Esophagus (tissue), 2 donors: ENCODE results near the gene PARD3B. TPM values are rescaled to one million over a fixed set of nuclear protein-coding genes. Genes with fewer than 3 reads are reported as not detected.

ENCODE experiments used
- H3K27ac ChIP-seq, 2 donors: one replicate each; pipeline ENCODE4 v1.5.1; 2013; ENCODE audit warnings: low read depth in 2 of 2, mild to moderate bottlenecking in 2 of 2, inconsistent platforms in 1 of 2, low read length in 1 of 2, moderate library complexity in 1 of 2
- H3K27me3 ChIP-seq, 2 donors: one replicate each; pipeline ENCODE4 v1.6.1; 2013; ENCODE audit warnings: low read length in 2 of 2, control low read depth in 1 of 2, mild to moderate bottlenecking in 1 of 2; ENCODE audit not compliant: insufficient read depth in 2 of 2, control insufficient read depth in 1 of 2
- H3K36me3 ChIP-seq, 2 donors: one replicate each; pipeline ENCODE4 v1.6.1; 2013; ENCODE audit warnings: low read length in 1 of 2; ENCODE audit not compliant: control insufficient read depth in 2 of 2, insufficient read depth in 2 of 2
- H3K4me1 ChIP-seq, 2 donors: one replicate each; pipeline ENCODE4 v1.6.1; 2013; ENCODE audit warnings: low read length in 1 of 2; ENCODE audit not compliant: control insufficient read depth in 2 of 2, insufficient read depth in 2 of 2
- H3K4me3 ChIP-seq, 2 donors: one replicate each; pipeline ENCODE4 v1.5.1; 2013; ENCODE audit warnings: low read length in 2 of 2, mild to moderate bottlenecking in 2 of 2, low read depth in 1 of 2, moderate library complexity in 1 of 2
- H3K9me3 ChIP-seq, 2 donors: one replicate each; pipeline ENCODE4 v1.6.1; 2013; ENCODE audit warnings: mild to moderate bottlenecking in 2 of 2, low read depth in 1 of 2, low read length in 1 of 2, moderate library complexity in 1 of 2; ENCODE audit not compliant: control insufficient read depth in 2 of 2, insufficient read depth in 1 of 2
- WGBS, 2 donors: extraction: QIAGEN DNeasy Blood & Tissue Kit; methylation state at CpG; one replicate each; pipeline ENCODE4 v1.1.7; 2013; 5-methylcytosine and 5-hydroxymethylcytosine counted together
- polyA plus RNA-seq, 2 donors: library from polyadenylated mRNA; stranded (reverse); fragments of 200-250 nt; gene quantifications; one replicate each; pipeline ENCODE4 v1.2.3, GENCODE V29; 2013
- donor health status: healthy with polysubstance abuse.
- donor health status: Bipolar disorder and iron deficiency.

The PARD3B gene
- polyA plus RNA-seq, 2 donors: 1.2 to 1.3 TPM

- Histone ChIP-seq H3K27ac (no peak overlapping the region), H3K27me3 (no peaks in the 10 kb centered on the region), H3K36me3 (no peaks in the 10 kb centered on the region), H3K9me3 (no peaks in the 10 kb centered on the region), H3K4me3 (no peak overlapping the region), H3K4me1 (no peaks in the 10 kb centered on the region)
- 80 to 90% methylated on average over 4 of the region's 4 CpGs for WGBS, 2 donors
These were observed 93.4 kb downstream of the PARD3B start for GRCh38 chr2:204638471-204639194.

DNA sequence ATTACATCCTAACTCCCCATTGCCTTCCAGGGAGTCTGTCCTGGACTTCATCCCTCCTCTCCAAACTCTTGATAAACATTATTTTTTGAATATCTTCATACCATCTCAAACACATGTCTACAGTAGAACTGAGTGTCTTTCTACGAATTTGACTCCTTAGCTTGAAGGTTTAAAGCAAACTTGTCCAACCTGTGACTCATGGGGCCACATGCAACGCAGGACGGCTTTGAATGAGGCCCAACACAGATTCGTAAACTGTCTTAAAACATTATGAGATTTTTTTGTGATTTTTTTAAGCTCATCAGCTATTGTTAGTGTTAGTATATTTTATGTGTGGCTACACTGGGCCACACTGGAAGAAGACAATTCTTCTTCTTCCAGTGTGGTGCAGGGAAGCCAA lies 98.1 kb downstream of the PARD3B start:
- Histone ChIP-seq H3K27ac (no peak overlapping the region), H3K27me3 (no peaks in the 10 kb centered on the region), H3K9me3 (no peaks in the 10 kb centered on the region), H3K4me3 (no peak overlapping the region), H3K4me1 (no peaks in the 10 kb centered on the region), H3K36me3 (no peaks in the 10 kb centered on the region)
- 67 to 69% methylated on average over 4 of the region's 4 CpGs for WGBS, 2 donors

DNA sequence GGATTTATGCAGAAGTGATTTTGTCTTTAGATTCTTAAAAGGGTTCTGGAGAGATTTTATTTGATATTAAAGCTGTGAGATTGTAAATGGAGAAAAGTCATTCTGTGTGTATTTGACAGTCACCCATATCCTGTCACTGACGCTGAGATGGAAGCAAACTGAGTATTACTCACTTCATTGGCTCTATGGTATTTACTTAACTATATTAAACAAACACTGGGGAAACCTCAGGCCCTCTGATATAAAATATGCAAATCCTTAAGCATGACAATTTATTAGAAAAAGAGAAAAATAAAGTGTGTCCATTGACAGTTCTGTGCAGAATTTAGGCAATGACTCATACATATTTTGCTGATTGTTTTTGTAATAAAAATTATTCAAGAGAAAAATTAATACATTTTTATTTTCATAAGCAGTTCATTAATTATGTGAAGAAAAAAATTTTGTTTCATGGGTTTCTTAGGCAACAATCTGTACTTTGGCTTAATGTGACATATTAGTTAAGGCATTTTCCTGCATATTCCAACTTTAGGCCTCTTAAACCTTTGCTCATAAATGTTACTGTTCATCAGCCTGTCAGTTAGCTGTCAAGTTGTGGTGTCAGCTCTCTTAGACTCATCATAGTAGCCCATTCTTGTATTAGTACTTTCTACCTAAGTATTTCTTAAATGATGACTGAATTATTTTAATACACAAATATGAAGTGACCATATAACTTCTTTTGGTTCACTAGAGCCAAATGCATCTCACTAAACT lies 99.9 kb downstream of the PARD3B start:
- H3K4me3 ChIP-seq: no peak overlapping the region
- no peaks in the 10 kb centered on the region for H3K27me3 ChIP-seq
- no peaks in the 10 kb centered on the region for H3K4me1 ChIP-seq
- no peaks in the 10 kb centered on the region for H3K36me3 ChIP-seq
- H3K27ac ChIP-seq: no peak overlapping the region
- H3K9me3 ChIP-seq: no peaks in the 10 kb centered on the region
- 13 to 22% methylated on average over 1 of the region's 1 CpG for WGBS, 2 donors

GRCh38 chr2:204647626-204648025 lies 102.4 kb downstream of the PARD3B start:
- no peaks in the 10 kb centered on the region for H3K27me3 ChIP-seq
- no peak overlapping the region for H3K4me3 ChIP-seq
- peaks cover 5 to 6% of the 10 kb centered on the region in 2 donors for H3K9me3 ChIP-seq
- H3K4me1 ChIP-seq: no peaks in the 10 kb centered on the region
- no peaks in the 10 kb centered on the region for H3K36me3 ChIP-seq
- no peak overlapping the region for H3K27ac ChIP-seq

GRCh38 chr2:204650611-204651010 lies 105.3 kb downstream of the PARD3B start:
- H3K27me3 ChIP-seq: no peaks in the 10 kb centered on the region
- no peaks in the 10 kb centered on the region for H3K4me1 ChIP-seq
- no peak overlapping the region for H3K4me3 ChIP-seq
- H3K36me3 ChIP-seq: no peaks in the 10 kb centered on the region
- peaks cover 5 to 6% of the 10 kb centered on the region in 2 donors for H3K9me3 ChIP-seq
- no peak overlapping the region for H3K27ac ChIP-seq

DNA sequence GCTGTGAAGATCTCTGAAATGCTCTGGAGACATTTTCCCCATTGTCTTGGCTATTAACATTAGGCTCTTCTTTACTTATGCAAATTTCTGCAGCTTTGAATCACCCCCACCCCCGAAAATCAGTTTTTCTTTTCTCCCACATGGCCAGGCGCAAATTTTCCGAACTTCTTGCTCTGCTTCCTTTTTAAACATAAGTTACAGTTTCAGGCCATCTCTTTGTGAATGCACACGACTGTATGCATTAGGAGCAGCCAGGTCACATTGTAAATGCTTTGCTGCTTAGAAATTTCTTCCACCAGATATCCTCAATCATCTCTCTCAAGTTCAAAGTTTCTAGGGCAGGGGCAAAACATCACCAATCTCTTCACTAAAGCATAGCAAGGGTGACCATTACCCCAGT lies 106.8 kb downstream of the PARD3B start:
- Histone ChIP-seq H3K4me3 (no peak overlapping the region), H3K27me3 (no peaks in the 10 kb centered on the region), H3K4me1 (no peaks in the 10 kb centered on the region), H3K36me3 (no peaks in the 10 kb centered on the region), H3K9me3 (peaks cover 5 to 6% of the 10 kb centered on the region in 2 donors), H3K27ac (no peak overlapping the region)
- 90 to 92% methylated on average over 4 of the region's 4 CpGs for WGBS, 2 donors

DNA sequence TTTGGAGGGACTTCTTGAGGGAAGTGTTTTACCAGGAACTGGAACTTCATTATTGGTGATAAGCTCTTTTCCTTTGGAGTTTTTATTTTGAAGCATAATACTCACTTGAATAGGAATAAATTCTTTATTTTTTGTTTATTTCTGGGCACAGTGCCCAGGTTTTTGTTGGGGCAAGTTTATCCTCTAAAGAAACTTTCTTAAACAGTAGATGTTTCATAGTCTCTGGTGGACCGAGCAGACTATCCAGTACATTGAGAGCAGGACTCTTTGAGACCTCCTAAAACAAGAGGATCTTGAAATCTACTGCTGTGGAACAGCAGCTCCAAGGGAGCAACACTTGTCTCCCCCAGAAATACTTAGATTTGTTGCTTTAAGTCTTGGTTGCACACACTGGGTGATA lies 109.4 kb downstream of the PARD3B start:
- peaks cover 5 to 6% of the 10 kb centered on the region in 2 donors for H3K9me3 ChIP-seq
- WGBS, 2 donors: 45 to 66% methylated on average over 1 of the region's 1 CpG

DNA sequence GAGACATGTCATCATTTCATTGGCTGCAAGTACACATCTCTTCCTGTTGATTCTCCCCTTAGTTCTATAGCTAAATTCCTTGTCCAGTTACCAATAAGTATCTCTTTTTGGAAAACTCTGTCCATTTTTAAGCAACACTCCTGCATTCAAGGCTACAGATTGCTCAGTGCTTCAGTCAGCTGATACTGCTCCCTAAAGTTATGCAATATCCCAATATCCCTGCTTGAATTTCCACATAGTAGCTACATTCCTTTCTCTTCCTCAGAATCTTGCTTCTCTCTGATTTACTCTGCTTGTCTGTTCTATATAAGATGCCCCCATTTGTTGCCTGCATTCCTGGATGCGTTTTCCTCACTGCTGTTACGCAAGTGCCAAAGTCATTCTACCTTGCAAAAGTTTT lies 109.8 kb downstream of the PARD3B start:
- Histone ChIP-seq H3K4me3 (no peak overlapping the region), H3K9me3 (peaks cover 5 to 6% of the 10 kb centered on the region in 2 donors), H3K27me3 (no peaks in the 10 kb centered on the region), H3K4me1 (no peaks in the 10 kb centered on the region), H3K27ac (no peak overlapping the region), H3K36me3 (no peaks in the 10 kb centered on the region)
- 87 to 92% methylated on average over 2 of the region's 2 CpGs for WGBS, 2 donors

More for the DNA sequence above, 109.4 kb downstream of the PARD3B start:
- Histone ChIP-seq H3K36me3 (no peaks in the 10 kb centered on the region), H3K27ac (no peak overlapping the region), H3K27me3 (no peaks in the 10 kb centered on the region), H3K4me1 (no peaks in the 10 kb centered on the region), H3K4me3 (no peak overlapping the region)

DNA sequence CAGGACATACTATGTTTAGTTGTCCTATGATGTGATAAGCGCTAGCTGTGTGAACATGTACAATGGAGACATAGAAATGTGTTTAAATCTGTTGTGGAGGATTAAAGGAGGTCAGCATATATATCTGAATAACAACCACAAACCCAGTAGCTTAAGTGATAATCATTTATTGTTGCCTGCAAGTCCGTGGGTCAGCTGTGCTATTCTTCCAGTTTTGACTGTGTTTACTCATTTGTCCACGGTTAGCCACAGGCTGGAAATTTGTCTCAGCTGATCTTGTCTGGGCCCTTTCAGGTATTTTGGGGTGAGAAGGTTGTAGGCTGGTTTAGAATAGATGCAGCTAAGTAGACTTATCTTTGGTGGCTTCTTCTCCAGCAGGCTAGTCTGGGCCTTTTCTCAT lies 110.4 kb downstream of the PARD3B start:
- 80 to 86% methylated on average over 3 of the region's 3 CpGs for WGBS, 2 donors
- Histone ChIP-seq H3K9me3 (peaks cover 5 to 6% of the 10 kb centered on the region in 2 donors), H3K36me3 (no peaks in the 10 kb centered on the region), H3K27ac (no peak overlapping the region), H3K4me3 (no peak overlapping the region), H3K27me3 (no peaks in the 10 kb centered on the region), H3K4me1 (no peaks in the 10 kb centered on the region)

- Histone ChIP-seq H3K27ac (no peak overlapping the region), H3K27me3 (no peaks in the 10 kb centered on the region), H3K4me3 (no peak overlapping the region), H3K36me3 (no peaks in the 10 kb centered on the region), H3K4me1 (no peaks in the 10 kb centered on the region), H3K9me3 (peaks cover 0 to 2% of the 10 kb centered on the region in 2 donors)
- WGBS, 2 donors: 86% methylated on average over 1 of the region's 1 CpG
These were observed 111.7 kb downstream of the PARD3B start for GRCh38 chr2:204657024-204657423.
